CD4-positive, alpha-beta T cell treated with Interleukin-21 for 1 hour (primary cell): ENCODE results near the gene TMEM150C.

ENCODE experiments used
- DNase-seq: peaks from one replicate; pipeline ENCODE4 v3.0.0-alpha.2; 2020

Gene TMEM150C

DNA sequence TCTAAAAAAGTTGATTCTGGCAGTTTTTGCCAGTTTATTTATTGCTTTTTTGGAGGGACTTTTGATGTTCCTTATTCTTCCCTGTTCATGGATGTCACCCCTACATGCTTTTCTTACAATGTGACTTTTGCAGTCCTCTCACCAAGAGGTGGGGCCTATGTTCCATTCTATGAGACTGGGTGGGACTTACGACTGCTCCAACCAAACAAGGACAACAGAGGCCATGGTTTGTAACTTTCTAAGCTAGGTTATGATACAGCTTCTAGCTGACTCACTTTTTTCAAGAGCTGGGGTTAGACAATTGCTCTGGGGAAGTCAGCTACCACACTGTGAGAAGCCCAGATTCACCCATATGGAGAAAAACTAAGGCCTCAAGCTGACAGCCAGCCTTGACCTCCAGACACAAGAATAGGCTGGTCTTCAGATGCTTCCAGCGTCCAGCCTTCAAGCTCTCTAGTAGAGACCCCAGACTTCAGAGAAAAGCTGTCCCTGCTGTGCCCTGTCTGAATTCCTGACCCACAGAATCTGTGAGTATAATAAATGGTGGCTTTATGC lies 91.9 kb downstream of the TMEM150C start:
- no peak for DNase-seq

- DNase-seq, result no peak
These were observed 94.3 kb downstream of the TMEM150C start for GRCh38 chr4:82467471-82467870.

- DNase-seq, result no peak
These were observed 98.6 kb downstream of the TMEM150C start for GRCh38 chr4:82463221-82463620.

GRCh38 chr4:82462415-82462831 lies 99.4 kb downstream of the TMEM150C start:
- peak; percentile 86 for DNase-seq

DNA sequence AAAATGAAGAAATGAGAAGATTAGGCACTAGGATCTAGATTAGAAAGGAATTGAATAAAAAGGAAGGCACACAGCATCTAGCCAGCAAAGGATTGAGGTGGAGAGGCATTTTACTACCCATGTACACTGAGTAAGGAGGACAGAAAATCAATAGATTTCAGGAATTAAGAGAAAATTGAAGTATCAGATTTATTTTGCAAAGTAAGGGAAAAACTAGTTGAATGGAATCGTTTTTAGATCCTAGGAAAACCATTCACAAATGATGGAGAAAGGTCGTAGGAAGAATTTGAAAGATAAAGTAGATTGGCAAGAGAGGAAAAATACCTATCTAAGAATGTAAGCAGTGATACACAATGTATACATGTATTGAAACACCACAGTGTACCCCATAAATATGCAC lies 100.1 kb downstream of the TMEM150C start:
- no peak for DNase-seq

DNA sequence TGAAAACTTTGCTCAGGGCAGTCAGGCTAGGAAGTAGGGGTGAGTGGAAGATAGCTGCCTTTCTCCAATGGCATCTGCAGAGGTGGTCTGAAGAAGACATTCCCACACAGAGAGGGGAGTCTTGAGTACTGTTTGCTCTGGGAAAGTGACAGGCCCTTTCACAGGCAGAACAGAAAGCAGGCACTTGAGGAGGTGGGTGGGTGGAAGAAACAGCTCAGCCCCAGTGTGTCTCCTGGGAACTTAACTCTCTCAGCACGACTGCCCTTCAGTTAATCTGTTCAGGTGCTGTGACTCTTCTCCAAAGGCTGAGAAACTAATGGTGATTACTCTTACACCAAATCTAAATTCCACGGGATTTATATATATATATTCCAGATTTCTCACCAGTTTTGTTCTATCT lies 103.1 kb downstream of the TMEM150C start:
- no peak for DNase-seq

DNA sequence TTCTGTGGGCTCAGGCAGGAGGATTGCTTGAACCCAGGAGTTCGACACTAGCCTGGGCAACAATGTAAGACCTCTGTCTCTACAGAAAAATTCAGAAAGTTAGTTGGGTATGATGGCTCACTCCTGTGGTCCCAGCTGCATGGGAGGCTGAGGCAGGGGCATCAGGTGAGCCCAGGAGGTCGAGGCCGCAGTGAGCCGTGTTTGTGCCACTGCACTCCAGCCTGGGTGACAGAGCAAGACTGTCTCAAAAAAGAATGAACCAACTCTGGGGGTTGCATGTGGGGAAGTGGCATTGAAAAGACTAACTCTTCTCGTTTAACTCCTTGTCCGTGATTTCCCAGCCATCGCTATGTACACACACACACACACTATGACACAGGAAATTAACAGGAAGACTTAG lies 104.5 kb downstream of the TMEM150C start:
- DNase-seq, result no peak

DNA sequence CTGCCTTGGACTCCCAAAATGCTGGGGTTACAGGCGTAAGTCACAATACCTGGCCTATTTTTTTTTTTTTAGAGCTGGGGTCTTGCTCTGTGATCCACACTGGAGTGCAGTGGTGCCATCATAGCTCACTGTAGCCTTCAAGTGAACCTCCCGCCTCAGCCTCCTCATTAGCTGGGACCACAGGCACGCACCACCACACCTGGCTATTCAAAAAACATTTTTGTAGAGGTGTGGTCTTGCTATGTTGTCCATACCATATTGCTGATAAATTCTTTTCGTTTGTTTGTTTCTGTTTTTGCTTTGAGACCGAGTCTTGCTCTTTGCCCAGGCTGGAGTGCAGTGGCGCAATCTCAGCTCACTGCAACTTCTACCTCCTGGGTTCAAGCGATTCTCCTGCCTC lies 109.8 kb downstream of the TMEM150C start:
- no peak for DNase-seq

DNA sequence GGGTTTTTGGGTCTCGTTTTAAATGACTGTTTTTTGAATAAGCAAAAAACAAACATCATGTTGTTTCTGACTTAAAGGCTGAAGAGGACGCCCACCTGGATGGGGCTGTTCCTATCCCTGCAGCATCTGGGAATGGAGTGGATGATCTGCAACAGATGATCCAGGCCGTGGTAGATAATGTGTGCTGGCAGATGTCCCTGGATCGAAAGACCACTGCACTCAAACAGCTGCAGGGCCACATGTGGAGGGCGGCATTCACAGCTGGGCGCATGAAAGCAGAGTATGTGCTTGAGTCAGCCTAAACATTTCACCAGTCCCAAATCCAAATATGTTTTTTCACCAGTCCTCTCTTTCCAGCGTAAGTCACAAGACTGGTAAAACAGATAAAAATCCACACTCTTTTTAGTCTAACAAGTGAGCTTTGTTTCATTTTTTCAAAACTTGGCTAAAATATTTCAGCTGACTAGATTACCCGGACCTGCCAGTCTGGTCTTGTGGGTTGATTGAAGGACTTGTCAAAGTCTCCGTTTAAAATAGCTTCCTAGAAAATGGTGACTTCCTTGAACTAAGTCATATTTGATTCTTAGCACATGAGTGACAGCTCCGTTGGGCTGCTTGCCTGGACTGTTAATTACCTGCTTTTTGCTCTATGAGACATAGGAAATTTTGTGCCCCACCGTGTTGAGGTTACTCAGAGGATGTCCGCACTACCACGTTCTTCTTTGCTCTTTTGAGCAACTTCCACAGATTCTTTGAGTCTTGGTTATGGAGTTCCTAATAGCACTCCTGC lies 110.6 kb downstream of the TMEM150C start:
- no peak for DNase-seq

DNA sequence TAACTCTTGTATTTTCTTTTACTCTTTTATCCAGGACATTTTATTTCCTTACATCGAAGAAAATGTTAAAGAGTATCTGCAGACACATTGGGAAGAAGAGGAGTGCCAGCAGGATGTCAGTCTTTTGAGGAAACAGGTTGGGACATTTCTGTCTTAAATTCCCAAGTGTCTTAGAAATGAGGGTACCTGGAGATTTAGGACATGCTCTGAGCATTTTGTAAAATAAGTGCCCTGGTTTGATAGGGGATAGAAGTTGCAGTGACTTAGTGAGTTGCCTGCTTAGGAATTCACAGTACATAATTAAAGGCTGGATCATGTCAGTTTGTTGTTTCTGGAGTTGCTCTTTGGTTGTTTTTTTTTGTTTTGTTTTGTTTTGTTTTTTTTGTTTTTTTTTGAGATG lies 113.9 kb downstream of the TMEM150C start:
- no peak for DNase-seq

DNA sequence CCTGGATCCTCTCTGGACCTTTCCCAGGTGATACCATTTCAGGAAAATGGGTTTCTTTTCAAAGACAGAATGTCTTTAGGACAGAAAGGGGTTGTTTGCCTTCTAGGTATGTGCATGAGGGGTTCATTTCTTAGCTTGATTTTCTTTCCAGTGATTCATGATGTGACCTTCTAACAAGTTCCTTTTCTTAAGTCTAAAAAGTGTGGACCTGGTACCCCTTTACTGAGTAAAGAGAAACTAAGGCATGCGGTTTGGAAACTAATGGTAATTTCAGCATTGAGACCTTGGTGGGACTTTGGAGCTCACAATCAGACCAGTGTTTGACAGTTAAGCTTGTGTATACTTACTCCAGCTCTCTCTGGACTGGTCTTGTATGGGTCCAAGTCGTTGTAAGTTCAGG lies 122.7 kb downstream of the TMEM150C start:
- no peak for DNase-seq

GRCh38 chr4:82437285-82438005 lies 124.3 kb downstream of the TMEM150C start:
- no peak for DNase-seq

DNA sequence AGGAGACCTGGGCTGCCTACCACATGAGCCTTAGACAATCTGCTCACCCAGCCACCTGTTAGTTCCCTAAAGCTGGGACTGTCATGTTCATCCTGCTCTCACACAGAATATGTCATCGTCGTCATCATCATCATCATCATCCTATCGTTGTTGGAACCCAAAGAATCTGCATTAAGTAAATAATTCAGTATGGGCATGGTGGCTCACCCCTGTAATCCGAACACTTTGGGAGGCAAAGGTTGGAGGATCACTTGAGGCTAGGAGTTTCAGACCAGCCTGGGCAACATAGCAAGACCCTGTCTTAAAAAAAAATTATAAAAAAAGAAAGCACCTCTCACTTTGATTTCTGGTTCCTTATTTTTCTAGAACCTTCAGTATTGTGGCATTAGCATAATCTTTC lies 125.0 kb downstream of the TMEM150C start:
- DNase-seq, result no peak

DNA sequence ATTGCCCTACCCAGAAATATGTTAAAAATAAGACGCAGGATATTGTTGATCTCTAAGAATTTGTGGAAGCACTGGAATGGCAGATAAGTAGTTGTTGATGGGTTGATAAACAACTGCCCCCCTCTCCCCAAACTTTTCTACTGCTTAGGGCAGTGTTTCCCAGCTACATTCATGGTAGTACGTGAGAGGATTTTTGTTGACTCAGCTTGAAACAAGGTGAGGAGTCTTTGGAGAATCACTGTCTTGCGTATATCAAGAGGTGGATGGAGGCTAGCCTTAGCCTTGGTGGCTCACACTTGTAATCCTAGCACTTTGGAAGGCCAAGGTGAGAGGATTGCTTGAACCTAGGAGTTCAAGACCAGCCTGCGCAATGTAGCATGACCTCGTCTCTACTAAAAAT lies 125.7 kb downstream of the TMEM150C start:
- DNase-seq, result no peak

DNA sequence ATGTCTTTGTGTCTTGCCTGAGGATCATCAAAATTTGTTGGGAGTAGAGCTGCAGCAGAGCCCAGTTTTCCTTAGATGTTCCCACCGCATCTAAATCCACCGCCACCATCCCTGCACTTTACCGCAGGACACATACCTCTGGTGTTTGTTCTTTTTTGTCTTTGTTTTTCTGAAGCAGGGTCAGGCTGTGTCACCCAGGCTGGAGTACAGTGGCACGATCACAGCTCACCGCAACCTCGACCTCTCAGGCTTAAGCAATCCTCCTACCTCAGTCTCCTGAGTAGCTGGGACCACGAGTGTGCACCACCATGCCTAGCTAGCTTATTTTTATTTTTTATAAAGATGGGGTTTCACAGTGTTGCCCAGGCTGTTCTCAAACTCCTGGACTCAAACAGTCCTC lies 126.8 kb downstream of the TMEM150C start:
- no peak for DNase-seq

- DNase-seq, result no peak
These were observed 128.0 kb downstream of the TMEM150C start for GRCh38 chr4:82433791-82434190.
